HUDEP-2 (cell line): ENCODE results near the gene PNCK.

ENCODE experiments used
- DNase-seq, 76 experiments: peaks; one replicate each; lab custom pipeline; 2025; ENCODE audit not compliant: unreplicated experiment in 76 of 76; lab: John Stamatoyannopoulos, UW

The PNCK gene

DNA sequence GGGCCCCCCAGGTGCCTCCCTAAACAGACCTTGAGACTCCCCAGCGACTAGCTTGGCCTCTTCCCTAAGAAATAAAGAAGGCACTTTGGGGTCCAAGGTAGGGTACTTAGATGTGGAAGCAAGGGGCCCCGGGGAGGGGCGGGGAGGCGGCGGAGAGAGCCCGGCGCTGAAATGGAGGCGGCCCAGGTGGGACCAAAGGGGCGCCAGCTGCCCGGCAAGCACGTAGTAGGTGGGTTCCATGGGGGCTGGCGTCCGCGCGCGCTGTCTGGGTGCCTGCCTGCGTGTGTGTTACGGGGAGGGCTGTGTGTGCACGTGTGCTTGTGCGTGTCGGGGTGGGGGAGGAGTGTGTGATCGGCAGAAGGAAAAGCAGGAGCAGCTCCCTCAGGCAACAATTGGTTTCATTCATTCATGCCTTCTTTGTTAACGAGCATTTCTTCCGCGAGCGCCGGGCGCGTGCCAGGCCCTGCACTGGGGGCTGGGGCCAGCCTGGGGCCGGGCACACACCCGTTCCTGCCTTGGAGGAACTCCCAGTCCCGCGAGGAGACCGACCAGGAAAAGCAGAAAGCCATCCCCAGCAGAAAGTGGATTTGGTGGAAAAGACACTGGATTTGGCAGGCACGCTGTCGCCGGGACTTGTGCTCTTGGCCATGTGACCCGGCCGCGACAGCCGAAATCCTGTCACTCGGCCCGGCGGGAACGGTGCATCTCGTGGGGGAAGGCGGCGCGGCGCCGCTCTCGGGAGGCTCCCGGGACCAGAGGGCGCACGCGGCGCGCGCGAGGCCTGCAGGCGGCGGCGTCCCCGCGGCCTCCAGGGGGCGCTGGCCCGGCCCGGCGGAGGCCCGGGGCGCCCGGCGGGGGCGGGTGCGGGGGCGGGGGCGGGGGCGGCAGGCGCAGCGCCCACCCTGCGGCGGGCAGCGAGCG is 29.9 kb downstream of the PNCK start:
- DNase-seq: no peak

DNA sequence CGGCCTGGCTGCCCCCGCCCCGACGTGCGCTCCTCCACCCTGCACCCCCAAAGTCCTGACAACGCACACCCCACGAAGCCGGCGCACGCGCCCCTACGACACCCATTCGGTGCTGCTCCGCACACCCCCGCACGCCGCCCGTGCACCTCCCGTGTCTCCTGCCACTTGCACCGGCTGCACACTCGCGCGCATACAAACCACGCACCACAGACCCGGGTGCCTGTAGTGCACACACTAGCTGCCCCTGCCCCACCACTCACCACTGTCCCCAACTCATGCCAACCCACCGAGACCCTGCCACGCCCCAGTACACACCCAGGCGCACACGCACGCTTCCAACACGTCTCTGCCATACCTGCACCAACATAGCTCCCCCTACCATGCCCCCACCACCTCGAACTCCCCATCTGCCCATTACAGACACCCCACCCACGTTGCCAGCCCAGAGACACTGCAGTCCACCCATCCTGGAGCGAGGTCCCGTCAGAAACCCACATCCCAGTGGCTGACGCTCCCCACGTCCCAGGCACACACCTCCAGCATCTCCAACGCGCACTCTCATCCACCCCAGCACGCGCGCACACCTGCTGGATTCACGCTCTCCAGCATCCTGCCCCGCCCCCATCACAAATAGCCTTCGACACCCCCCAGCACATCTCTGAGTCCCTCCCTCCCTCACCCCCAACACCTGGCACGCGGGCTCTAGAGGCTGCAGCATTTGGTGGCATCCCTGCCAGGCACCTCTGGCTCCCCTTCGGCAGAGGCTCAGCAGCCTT is 30.8 kb downstream of the PNCK start:
- no peak for DNase-seq

DNA sequence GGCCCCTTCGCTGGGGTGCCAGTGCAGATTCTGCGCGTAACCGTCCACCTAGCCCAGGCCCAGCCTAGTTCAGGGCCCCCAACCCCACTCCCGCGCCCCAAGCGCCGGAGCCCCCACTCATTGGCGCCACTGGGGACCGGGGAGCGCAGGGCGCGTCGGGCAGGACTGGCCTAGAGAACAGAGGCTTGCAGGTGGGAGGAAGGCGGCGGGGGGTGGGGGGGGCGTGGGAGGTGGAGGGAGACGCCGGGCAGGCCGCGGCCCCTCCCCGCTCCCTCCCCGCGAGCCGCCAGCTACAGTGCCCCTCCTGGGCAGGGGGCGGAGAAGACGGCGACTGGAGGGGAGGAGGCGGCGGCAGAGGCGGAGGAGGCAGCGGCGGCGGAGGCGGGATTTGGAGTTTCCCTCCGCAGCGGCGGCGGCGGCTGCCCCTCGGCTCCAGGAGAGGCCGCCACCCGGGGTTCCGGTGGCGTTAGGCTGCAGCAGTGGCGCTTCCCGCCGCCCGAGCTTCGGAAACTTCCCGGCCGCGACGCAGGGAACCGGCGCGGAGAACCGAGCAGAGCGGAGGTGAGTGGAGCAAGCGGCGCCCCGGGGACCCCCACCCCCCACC is 31.5 kb downstream of the PNCK start:
- no peak for DNase-seq

DNA sequence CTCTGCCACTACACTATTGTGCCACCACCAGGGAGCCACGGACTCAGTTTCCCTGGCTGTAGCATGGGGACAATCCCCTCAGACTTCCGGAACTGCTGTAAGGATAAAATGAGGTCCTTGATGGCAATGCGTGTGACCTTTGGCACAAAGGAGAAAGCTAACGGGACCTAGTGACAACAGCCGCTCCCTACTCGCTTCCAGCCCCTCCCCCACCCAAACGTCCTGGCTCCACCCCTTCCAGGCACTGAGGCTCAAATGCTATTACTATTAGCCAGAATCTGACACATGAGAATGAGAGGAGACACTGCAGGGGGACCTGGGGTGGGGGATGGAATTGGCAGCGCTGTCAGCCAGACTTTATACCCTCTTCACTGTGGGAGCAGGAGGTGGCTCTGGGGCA is 32.0 kb downstream of the PNCK start:
- DNase-seq: no peak

DNA sequence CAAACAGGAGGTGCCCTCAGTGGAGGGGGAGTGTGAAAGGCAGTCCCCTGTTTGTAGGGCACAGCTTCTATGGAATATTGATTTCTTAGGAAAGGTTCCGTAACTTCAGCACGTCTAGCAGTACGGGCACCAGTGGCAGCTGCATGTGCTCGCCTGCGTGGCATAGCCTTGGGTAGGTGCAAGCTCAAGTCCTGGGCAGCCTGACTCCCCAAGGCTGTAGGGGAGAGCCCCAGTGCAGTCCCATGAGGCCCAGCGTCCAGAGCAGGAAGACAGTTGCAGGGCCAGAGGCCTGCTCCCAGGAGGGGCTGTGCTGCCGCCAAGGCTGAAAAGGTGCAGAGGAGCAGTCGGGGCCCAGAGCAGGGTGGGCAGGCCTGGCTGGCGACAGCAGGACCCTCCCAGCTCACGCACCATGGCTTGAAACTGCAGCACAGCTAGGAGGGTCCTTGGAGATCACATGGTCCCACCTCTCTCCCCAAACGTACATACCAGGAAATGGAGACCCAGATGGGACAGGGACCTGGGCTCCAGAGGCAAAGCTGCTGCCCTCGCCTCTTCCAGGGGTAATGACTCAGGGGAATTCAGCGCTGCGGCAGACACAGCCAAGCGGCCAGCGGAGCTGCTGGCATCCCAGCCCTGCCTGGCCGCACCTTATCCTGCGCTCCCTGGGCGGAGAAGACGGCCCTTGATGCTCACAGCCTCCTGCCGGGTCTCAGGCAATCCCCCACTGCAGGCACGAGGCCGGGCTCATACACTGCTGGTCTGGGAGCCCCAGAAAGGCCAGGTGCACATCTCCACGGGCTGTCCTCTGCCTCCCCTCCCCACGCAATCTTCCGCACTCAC is 32.7 kb downstream of the PNCK start:
- DNase-seq: no peak

DNA sequence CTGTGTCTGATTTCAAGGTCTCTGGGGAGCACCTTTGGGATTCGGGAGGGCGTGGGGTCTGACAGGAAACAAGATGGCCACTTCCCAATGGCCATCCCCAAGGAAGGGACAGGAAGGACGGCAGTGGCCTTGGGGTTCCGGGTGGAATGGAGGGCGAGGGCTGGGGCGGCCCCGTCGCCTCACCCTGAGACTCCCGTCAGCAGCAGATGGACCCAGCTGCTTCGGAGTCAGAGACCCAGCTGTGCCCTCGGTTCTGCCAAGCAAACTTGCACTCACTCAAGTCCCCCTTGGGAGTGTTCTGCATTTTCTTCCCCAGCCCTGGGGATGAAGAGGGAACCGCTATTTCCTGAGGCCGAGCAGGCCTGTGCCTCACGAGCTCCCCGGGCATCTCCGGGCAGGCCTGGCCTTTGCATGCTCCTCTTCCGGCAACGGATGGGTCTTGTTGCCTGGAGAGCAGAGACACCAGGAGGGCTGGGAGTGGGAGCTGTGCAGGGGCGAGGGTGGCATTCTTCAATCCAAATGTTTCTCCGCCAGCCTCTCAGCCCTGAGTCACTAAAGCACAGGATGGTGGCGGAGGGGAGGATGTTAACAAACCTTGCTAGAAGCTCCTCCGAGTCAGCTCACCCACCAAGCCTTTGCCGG is 33.4 kb downstream of the PNCK start:
- no peak for DNase-seq

DNA sequence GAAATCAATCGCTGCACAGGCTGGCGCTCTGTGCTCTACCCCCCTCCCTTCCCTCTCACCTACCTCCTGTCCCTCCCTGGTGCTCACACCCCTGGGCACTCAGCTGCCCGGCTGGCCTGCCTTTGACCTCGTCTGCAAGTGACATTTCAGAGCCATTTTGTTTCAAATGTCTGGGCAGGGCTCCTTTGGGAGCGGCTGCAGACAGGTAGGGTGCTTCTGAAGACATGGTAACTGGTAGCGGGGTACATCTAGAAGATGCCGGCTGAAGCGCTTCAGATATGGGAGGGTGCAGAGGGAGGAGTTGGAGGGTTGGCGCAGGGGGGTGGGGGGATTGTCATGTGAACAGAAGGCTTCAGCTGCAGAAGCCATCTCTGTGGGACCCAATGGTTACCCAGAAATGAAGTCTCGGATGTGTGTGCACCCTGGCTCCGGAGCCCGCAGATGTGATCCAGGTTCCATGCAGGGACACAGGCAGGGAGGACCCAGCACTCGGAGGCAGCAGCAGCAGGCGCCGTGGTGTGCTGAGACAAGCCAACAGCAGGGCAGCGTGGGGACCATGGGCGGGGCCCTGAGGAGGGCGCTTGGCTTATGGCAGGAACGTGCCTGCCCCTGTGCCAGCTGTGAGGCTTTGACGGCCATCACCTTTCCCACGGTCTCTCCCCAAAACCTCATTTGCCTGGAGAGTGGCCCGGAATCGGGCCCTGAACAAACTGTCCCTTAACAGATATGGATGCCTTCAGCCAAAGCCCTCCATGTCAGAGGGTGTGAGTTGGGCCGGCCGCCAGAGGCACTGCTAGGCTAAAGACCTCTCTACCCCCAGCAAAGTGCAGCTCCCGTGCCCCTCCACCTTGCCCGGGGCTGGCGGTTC is 34.2 kb downstream of the PNCK start:
- no peak for DNase-seq

DNA sequence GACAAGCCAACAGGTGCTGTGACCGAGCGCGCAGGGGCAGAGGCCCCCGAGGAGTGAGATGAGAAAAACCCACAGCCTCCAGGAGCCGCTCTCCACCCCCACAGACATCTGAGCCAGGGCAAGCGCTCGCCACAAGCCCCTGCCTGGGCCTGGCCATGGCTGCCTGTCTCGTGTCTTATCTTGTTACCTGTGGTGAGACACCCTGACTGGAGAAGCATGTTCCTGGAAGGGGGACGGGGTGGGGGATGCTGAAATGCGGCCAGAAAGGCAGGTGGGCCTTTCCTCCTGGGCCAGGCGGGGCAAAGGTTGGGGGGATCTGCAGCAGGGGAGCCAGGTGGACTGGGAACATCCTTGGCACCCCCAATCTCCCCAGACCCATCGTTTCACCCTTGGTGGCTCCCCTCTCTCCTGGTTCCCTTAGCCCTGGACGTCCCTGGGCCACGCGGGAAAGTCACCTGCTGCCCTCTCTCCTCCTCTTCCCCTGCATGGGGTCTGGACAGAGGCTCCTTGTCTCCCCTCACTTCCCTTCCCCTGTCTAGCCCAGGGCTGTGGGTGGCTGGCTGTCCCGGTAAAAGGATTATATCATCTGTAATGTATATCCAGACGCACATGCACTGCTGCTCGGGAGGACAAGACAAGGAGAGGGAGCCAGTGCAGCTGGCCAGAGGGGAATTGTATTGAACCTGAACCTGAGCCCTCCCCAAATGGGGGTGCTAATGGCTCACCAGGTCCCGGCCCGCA is 35.0 kb downstream of the PNCK start:
- DNase-seq: no peak

DNA sequence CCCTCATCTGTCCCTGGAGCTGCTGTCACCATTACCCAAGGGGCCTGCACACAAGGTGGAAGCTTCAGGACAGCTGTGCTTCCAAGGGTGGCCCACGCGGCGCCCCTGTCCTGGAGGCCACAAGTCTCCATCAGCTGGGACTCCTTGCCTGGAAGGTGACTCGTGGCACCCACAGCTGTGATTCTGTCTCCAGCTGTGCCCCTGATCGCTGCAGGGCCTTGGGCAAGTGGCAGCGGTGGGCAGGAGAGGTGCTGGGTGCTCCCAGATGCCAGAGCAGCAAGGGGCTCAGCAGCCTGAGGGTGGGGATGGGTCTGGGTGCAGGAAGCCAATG is 35.6 kb downstream of the PNCK start:
- DNase-seq: no peak

DNA sequence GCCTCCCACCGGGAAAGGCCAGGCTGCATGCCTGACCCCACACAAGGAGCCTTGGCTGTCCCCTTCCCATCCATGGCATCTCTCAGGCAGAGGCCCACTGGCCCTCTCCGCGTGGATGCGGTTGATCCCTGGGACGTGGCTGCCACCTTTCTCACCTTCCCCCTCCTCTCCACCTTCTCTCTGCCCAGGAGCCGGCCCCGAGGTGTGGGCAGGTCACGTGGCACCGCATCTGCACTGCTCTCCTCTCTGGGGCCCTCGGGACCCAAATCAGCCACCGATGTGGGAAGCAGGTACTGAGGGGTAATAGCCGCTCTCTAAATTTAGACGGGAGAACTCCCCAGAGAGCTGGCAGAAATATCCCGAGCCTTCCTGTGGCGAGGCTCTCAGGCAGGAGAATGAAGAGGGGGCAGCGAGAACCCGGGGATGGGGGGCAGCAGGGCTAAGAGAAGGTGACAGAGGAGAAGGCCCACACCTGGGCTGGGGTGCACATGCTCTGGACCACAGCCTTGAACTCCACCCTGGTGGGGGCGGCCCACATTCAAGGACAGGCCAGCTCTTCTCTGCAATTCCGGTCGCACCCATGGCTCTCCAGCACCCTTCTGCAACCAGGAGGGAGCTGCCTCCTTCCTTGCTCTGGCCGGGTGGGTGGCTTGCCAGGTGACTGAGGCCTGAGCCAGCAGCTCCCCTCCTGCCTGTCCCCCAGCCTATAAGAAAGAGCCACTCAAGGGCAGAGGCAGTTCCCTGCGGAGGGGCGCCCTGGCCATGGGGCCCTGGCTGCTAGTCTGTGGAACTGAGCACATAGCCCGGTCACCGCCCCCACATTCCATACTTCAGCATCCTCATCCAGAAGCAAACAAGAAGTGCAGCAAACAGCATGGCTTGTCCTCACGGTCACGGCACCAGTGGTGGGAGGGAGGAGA is 36.2 kb downstream of the PNCK start:
- no peak for DNase-seq

DNA sequence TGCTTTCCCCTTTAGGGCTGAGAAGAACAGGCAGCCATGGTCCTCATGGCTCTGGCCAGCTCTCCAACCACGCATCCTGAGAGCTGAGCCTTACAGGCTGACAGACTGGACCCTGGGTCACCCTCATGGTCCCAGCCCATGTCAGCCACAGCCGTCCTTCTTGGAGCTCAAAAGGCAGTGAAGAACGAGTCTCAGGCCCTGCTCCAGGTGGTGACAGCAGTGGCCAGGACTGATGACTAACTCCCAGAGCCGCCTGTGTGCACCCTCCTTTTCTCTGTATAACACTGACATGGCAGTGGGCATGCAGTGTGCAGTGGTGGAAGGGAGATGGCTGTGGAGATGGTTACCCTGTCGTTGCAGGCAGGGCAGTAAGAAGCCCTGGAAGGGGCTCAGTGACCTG is 36.9 kb downstream of the PNCK start:
- DNase-seq: no peak

DNA sequence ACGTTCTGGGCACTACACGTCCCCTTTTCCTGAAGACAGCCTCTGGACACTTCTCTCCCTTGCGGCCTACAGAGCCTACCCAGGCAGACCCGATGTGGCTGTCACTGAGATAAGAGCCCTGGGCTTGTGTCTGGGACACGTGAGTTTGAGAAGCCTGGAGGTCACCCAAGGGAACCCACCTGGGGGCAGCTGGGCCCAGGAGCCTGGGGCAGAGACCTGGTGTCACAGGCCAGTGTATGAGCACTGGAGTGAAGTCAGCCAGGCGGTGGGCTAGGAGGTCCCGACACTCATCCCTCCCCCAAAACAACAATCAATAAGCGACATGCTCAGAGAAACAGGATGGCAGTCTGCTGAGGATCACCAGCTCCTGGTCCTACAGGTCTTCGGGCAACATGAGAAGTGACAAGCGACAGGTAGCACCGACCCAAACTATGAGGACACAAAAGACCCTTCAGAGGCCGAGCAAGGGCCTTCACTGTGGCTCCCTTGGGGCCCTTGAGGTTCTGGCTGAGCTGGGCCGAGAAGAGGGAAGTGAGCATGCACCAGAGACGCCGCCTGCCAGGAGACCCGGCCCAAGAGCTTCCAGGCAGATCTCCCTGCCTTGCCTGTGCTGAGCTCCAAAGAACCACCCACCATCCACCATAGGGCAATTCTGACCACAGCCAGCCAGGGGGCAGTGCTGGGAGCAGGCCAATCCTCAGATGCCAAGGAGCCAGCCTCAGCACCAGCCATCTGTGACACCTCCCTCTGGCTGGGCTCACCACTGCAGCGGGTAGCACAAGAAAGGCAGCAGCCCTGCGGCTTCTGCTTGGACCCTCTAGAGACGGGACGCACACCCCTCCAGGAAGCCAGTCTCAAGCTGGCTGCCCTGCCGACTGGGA is 37.6 kb downstream of the PNCK start:
- DNase-seq: peak in 41 of 76 experiments; percentile 0 to 45 (median 12)

DNA sequence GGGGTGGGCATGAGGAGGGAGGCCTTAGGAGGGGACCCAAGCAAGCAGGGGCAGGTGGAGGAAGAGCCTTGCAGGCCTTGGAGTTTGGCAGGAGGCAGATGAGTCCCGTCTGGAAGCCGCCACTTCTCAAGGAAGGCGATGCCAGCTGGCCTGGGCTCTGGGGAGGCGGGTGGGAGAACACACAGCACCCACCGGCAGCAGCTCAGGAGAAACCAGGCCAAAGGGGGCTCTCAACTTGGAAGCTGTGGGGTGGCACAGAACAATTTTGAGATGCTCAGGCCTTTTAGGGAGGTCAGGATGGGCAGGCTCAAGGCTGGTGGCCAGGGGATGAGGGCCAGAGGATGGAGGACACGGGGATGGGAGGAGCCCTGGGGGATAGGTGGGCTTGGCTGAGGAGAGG is 38.2 kb downstream of the PNCK start:
- DNase-seq: no peak

DNA sequence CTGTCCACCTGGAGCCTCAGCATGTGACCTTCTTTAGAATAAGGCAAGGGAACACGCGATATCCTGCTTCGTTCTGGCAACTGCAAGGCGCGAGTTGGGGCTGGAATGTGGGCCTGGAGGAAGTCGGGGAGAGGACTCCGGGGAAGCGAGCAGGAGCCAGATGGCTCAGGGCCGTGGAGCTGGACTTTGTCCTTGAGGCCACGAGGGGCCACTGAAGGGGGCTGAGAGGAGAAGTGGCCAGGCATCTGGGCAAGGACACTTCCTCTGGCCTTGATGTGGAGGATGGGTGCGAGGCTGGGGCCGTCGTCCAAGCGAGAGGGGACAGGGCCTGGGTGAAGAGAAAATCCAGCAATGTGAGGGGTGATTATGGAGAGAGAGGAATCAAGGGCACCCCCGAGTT is 38.8 kb downstream of the PNCK start:
- no peak for DNase-seq

DNA sequence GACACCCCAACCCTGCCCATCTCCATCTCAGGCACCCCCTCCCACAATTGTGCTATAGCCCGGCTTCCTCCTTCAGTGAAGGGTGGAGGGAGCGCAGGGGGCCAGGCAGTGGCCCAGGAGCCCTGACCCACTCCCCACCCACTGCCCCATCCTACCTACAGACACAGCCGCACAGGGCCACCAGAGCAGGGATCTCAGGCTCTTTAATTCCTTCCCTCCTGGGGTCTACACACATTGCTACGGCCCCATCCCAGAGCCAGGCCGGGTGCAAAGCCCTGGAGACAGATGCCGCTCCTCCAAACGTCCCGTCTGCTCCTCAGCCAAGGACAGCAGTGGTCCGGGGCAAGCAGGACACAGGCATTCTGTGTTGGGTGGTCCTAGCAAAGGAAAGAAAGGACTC is 39.4 kb downstream of the PNCK start:
- no peak for DNase-seq

DNA sequence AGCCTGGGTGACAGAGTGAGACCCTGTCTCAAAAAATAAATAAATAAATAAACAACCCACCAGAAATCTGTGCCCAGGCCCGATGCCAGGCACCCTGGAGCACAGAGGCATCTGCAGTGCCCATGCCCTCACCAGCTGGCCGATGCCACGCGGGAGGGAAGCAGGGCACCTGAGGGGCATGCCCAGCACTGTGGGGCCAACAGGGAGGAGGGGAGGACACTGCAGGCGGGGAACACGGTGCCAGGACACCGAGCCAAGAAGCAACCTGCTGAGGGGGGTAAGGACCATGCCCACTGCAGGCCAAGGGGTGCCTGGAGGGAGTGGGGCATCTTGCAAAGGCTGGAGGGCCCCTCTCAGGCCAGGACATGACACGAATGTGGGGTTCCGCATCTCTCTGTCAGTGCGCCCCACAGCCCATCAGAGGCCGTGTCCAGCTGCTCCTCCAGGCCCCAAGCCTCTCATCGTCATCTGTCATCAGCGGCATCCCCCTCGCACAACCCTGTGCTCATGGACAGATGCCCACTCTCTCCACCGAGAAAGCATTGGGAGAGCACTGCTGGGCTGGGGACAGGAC is 39.9 kb downstream of the PNCK start:
- DNase-seq: no peak
